ENCODE results near the gene FBXL5.

DNA sequence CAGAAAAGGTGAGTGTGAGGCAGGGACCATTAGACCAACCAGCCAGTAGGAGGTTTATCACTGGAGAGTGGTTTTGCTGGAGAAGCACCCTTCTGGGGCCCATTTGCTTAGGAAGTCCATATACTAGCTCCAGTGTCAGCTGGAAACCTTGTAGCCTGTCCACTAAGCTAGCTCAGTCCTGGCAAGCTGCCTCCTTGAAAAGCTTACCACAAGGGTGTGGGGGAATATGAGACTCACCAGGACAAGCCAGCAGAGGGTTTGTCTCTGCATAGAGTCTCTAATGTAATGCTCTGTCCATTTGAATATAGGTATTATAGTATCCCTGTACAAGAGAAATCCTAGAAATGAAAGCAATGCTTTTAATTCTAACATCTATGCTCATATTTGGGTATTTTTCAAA is 86.3 kb downstream of the FBXL5 start:
- TF ChIP-seq, protein P1, sequence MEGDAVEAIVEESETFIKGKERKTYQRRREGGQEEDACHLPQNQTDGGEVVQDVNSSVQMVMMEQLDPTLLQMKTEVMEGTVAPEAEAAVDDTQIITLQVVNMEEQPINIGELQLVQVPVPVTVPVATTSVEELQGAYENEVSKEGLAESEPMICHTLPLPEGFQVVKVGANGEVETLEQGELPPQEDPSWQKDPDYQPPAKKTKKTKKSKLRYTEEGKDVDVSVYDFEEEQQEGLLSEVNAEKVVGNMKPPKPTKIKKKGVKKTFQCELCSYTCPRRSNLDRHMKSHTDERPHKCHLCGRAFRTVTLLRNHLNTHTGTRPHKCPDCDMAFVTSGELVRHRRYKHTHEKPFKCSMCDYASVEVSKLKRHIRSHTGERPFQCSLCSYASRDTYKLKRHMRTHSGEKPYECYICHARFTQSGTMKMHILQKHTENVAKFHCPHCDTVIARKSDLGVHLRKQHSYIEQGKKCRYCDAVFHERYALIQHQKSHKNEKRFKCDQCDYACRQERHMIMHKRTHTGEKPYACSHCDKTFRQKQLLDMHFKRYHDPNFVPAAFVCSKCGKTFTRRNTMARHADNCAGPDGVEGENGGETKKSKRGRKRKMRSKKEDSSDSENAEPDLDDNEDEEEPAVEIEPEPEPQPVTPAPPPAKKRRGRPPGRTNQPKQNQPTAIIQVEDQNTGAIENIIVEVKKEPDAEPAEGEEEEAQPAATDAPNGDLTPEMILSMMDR (IDR thresholded peaks at IDR 0.05; ENCODE audit: insufficient read depth, low read length, poor library complexity, severe bottlenecking), result no peak
- no peak for TF ChIP-seq EZH2phosphoT487 (conservative IDR thresholded peaks at IDR 0.05; ENCODE audit: low read length)
